ENCODE measurements around the gene CPE.

DNA sequence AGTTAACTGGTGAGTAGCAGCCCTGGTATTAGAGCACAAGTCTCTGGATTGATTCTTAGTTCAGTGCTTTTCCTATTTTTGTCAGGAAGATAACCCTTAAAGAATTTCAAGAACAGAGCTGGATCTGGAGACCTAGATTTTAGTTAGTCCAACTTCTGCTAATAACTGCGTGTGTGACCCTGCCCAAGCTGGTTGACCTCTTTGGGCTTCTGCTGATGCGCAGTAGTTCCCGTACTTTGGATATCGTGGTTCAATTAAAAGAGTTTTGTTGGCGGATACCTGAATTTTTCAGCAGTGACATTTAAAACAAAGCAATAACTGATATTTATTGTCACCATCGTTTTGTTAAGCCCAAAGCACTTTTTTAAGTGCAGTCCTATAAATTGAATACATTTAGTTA, 42.1 kb upstream of the CPE start:
- no peak for TF ChIP-seq POLR2AphosphoS5 (IDR thresholded peaks at IDR 0.05; ENCODE audit: low read depth, low read length)
- no peak for TF ChIP-seq CTCF (IDR thresholded peaks at IDR 0.05 in 2 of 3, conservative IDR thresholded peaks at IDR 0.05 in 1 of 3; ENCODE audit: borderline replicate concordance in 1 of 3, insufficient read depth in 1 of 3, low read depth in 2 of 3, low read length in 2 of 3)

Measured in HCT116 (cell line).